HG03558 (cell line): Measurements from ENCODE around the gene IL17RD.

Experiments used
- ATAC-seq: cut with Tn5 transposase; IDR thresholded peaks from one replicate; pipeline ENCODE4 v1.9.1; 2021; ENCODE audit warnings: moderate number of reproducible peaks; ENCODE audit not compliant: unreplicated experiment; ENCODE audit errors: extremely low read depth

IL17RD gene

GRCh38 chr3:57164657-57165573 is at the start of gene IL17RD:
Gene IL17RD (minus strand): TSS chr3:57165353. CDS start chr3:57165286, 67 bp downstream.
- ATAC-seq: no peak

GRCh38 chr3:57206423-57206822 is 41.3 kb upstream of the IL17RD start:
- no peak for ATAC-seq

DNA sequence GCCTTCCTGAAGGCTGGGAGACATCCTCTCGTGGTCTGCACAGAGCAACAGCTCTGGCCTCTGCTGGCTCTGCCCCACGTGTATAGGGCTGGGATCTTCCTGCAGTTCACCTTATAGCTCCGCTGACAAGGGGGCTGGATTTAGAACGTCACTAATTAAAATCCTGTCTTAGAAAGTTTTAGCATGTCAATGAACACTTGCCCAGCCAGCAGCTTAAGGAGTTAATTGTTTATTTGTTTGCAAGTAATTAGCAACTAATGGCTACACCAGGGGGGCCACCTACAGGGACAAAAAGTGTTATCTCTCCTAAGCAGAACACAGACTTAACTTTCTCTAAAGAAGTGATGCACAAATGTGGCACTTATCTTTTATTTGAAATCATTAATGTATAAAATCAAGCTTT is 34.7 kb upstream of the IL17RD start, which contains the start of gene HESX1:
Gene HESX1 (minus strand): TSS at position 84 of the 403 bp plus-strand sequence. CDS start 60 bp downstream, at position 24.
- ATAC-seq: no peak

DNA sequence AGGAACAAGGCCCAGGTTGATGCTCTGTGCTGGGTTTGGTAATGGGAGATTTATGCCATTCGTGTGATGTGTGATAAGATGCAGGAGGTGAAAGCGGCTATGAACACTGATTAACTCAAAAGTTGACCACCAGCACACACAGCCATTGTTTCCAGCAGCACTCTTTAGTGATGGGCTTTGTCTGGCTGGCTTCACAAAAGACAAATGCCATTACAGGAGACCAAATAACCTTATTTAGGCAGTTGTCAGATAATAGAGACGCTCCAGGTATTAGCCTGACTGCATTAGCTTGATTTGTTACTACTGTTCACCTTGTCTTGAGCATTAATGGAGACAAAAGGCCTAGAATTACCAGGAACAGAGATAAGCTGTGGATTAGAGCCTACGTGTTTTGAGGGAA is 29.5 kb upstream of the IL17RD start:
- no peak for ATAC-seq

DNA sequence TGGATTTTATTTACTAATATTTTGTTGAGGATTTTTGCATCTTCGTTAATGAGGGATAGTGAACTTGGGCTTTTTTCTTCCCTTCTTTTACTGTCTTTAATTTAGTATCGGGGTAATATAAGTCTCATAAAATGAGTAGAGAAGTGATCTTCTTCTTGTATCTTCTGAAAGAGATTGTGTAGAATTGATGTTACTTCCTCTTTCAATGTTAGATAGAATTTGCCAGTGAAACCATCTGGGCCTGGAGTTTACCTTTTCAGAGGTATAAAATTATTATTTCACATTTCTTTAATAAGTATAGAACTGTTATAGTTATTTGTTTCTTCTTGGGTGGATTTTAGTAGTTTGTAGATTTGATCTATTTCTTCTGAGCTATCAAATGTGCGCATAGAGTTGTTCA is 26.9 kb upstream of the IL17RD start:
- no peak for ATAC-seq

GRCh38 chr3:57184526-57184925 is 19.4 kb upstream of the IL17RD start:
- no peak for ATAC-seq

- no peak for ATAC-seq
These were observed 14.6 kb upstream of the IL17RD start for GRCh38 chr3:57179580-57180410.

DNA sequence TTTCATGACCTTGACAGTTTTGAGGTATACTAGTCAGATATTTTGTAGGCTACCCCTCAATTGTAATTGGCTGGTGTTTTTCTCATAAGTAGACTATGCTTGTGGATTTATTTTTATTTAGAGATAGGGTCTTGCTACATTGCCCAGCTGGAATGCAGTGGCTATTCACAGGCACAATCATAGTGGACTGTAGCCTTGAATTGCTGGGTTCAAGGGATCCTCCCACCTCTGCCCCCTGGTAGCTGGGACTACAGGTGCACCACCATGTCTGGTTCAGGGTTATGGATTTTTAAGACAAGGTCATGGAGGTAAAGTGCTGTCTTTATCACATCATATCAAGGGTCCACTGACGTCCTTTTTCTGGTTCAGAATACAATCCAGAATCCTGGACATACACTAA is 10.9 kb upstream of the IL17RD start:
- ATAC-seq: no peak

DNA sequence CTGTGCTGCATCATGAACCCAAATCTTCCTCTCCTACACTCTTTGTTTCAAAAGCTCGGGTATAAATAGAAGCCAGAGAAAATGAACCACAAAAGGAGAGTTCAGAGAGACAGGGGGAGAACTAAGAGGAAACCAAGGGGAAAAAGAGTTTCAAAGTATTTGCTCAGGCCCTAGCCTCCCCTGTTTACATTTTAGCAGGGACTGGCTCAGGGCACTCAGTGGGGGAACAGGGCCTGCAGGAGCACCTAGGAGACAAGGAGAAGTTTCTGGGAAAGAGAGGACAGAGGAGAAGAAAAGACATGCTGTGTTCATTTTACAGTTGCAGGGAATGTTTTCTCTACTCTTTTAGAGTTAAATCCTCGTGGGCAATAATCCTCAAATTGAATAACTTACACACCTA is 8.5 kb upstream of the IL17RD start:
- no peak for ATAC-seq

GRCh38 chr3:57170946-57171345 is 5.8 kb upstream of the IL17RD start:
- ATAC-seq: no peak

DNA sequence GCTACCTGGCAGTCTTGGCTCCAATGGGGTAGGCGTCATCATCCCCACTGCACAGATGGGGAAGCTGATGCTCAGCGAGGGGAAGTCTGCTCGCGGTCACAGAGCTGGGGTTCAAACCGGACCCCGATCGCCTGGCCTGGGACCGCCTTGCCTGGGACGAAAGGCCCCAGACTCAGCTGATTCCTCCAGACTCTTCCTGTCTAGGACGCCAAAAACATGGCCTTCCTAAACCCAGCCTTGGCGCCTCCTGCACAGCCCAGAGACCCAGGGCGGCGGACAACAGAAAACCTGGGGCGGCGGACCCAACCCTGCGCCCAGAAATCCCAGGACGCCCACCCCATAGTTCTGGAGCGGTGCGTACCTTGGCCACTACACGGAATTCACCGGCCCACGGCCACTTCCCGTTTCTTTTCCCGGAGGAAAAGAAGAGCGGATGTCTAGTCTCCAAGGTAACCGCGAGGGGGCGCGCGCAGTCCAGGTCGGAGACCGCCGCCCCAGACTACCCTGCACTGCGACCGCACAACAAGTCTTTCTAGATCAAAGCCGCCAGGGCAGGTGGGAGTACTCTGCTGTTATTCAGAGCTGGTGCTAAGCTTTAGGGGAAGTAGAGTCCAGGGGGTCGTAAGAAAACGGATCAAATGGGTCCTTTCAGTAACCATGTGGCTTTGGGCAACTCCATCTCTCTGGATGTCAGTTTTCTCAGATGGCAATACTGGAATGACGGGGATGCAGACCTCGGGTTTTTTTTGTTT is 4.9 kb upstream of the IL17RD start:
- ATAC-seq: no peak

DNA sequence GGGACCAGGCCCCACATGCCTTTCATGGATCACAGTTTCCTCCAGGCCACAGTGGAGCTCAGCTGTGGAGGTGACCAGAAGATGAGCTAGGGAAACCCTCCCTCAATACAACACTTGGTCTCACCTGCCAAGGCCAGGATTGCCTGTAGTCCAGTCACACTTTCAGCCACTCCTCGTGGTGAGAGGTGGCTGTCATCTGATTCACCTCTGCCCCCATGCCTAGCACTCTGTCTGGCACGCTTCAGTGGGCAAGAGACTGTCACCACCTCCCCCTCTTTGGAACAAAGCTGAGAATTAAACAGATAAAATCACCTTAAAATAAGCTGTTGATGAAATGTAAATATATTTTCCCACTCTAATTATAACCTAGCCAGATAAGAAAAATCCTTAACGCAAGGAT is 4.0 kb upstream of the IL17RD start:
- ATAC-seq: no peak

DNA sequence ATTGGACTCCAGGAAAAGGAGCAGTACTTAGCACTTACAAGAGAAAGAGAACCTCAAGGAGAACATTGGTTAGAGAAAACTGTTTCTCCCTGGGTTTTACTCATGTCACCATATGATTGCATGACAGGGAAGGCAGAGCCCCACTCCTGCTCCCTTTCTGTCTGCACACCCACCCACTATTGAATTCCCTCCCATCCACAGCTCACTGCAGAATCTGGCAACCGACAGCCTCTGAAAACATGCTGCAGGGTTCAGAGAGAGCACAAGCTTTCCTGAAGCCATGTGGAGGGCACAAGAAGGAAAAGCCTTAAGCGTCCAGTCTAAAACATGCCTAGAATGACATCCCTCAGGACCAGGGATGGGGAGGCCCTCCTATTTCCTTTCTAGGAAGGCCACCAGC is 3.0 kb upstream of the IL17RD start:
- ATAC-seq: no peak

DNA sequence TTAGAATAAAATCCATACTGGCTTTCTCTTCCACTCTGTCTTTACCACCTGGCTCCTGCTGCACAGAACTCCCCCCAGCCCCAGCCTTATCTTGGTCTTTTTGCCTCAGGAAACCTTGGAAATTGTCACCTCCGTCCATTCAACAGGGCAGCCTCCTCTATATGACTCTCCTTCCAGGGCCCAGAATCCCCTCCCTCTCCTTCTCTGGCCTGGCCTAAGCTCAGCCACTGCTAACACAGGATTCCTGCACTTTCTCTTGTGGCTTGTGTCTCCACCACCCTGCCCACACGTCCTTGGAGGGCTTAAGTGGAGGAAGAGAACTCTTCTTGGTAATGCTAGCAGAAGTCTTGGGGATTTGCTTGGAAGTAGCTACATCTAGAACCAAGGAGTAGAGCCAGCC is 1.5 kb upstream of the IL17RD start:
- ATAC-seq: no peak

DNA sequence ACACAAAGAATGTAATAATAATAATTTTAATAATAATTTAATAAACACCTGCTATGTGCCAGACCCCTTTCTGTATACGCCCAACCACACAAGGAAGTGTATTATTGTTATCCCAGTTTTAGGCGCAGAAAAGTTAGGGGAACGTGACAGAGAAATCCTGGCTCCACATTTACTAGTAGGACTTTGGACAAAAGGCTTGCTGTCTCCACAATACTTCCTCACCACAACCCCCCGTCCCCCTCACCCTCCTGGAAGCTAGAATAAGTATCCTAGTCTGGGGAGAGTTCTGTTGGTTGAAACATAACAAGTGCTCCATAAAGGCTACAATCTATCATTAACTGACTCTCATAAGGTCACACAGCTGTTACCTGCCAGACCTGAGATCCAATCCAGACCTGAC is 488 bp upstream of the IL17RD start:
- ATAC-seq: no peak

- no peak for ATAC-seq
These were observed 916 bp downstream of the IL17RD start for GRCh38 chr3:57164217-57164656.

- no peak for ATAC-seq
These were observed 1.4 kb downstream of the IL17RD start for GRCh38 chr3:57163751-57164150.

GRCh38 chr3:57161915-57162314 is 3.2 kb downstream of the IL17RD start:
- no peak for ATAC-seq

DNA sequence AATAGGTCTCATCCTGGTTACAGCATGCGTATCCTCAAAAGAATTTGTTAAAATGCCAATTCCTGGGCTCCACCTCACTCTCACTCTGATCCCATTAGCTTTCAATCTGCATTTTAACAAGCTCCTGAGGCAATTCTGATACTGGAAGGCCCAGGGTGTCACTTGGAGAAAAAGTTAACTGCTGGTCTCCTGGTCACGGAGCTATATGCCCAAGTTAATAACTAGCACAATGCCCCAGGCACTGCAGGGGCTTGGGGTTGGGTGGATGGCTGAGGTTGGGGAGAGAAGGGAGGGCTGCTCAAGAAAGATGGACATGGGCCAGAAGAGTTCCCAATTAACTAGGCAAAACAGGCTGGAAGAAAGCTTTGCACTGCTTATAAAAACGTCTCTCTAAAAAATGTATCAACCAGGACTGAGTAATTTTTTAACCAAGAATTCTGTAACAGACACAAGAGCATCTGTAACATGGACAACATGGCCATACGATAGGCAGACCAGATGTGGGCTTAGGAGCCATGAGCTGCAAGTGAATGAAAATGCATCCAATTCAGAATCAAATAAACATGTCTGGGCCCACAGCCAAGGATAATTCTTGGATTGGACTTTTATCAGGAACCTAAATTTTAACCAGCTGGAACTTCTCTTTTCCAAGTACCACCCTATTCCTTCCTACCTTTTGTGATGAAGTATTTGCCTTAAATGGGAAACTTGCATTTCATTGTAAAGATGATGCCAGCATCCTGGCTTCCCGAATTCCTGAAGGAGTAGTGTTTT is 4.2 kb downstream of the IL17RD start:
- no peak for ATAC-seq
